NCI-H2081 (cell line): ENCODE data around the gene TMEM9.

Source experiments
- DNase-seq, 2 experiments: peaks; one replicate each; lab custom pipeline; 2025; lab: John Stamatoyannopoulos, UW

TMEM9 gene

GRCh38 chr1:201145132-201145531, 9.1 kb downstream of the TMEM9 start:
- no peak for DNase-seq

DNA sequence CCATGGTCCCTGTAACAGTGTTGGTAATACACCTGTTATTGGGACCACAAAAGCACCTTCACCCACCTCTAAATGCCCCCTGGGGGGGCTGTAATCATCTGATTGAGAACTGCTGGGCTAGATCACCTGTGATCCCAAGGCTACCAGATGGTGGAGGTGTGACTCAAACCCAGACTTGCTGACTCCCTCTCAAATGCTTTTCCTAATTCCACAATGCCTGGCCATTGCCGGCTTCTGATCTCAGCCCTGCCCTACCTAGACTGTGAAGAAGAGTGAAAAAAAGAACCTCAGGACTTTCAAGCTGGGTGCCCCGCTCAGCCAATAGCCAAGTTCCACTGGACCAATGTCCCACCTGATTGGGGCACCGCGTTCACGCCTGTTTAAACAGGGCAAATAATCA, 9.6 kb downstream of the TMEM9 start:
- DNase-seq, result no peak

DNA sequence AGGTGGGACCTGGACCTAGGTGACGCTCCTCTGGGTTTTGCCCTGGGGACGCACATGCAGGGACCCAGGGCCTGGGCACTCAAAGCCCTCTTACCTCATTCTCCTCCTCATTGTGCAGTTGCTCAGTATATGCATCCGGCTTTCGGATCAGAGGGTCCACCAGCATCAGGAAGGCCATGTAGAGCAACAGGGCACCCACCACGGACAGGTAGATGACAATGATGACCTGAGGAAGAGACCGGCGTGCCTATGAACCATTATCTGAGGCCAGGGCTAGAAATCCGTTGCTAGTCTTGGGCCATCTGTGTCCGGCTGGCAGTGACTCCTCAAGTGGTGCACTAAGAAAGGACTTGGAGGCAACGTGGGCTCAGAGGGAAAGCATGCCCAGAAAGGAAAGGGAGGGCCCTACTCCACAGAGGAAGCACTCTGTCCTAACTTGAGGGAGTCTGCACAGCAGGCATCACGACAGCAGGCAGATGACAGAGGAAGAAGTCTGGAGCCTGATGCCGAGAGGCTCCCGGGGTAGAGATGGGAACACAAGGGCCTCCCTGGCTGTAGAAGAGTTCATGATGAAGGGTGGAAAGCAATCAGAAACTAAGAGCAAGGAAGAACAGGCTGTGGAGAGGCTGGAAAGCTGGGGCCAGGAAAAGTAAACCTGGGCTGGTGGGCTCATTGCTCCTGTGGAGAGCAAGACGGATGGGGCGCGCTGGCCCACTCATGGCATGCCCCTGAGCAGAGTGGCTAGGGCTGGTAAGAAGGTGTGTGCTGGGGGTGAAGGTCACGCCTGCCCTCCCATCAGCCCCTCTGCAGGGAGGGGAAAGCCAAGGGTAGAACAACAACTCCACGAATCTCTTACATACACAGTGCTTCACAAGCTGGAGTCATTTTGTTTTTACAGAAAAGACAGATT, 10.3 kb downstream of the TMEM9 start:
- no peak for DNase-seq

DNA sequence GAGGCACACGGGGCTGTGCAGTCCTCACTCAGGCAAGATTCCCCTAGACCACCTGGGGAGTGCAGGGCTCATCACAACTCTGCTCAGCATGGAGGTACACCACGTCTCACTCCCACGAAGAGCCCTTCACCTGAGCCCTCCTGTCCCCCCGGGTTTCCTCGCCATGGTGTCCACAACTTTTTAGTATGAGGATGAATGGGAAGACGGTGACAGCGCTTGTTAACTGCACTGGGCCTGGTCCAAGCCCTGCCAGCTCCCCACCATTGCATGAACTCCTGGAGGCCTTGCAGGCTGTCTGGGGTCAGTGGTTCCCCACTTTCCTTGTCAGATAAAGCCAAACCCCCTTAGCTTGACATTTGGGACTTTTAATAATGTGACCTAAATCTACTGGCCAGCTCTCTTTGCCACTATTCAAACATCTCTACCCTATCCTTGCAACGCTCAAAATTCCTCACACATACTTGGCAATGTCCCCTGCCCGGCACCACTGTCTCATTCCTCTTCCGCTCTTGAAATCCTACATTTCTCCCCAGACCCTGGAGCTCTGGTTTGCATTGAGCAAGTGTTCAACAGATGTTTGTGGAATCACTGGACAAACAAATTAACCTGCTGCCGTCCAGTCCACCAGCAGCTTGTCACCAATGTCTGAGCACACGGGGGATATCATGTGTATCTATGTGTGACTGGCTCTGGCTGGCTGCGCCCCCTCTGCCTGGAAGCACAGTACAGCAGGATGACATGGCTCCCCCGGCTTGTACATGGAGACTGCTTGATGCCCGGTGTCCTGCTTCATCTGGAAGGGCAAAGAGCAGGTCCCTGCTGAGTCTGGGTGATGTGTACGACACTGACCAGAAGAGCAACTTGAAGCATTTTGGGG, 11.2 kb downstream of the TMEM9 start:
- no peak for DNase-seq

DNA sequence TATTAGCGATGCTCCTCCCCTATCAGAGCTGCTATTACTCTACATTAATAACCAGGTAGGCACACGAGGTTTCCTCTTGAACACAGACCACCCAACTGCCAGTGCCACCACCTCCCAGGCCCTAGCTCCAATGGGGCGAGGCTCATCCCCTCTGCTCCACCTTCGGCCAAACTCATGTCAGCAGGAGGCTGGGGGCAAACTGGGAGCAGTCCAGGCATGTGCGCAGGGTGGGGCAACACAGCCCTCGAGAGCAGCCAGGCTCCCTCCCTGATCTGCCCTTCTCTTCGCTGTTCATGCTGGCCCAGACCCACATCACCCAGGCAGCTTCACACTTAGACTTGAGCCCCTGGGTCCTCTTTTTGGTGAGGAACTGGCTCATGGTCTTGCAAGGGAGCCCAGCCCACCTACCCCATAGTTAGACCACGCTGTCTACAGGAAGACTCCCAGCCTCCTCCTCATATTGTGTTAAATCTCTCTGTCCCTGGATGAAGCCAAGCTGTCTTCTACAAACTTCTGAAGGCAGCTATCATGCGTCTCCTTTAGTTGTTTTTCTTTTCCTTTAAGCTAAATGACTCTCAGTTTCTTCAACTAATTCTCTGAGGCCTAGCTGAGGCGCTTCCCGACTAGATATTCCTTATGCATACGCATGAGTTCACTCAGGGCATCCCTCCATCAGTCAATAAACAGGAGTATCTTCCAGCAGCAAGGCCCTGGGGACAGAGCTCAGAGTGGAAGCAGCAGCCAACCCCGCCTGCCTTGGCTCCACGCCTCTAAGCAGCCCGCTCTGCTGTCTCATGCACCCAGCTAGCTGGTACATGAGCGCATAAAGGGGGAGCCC, 12.0 kb downstream of the TMEM9 start:
- DNase-seq, result no peak

GRCh38 chr1:201141418-201141817, 12.9 kb downstream of the TMEM9 start:
- no peak for DNase-seq

GRCh38 chr1:201140941-201141260, 13.4 kb downstream of the TMEM9 start:
- no peak for DNase-seq

- DNase-seq, result no peak
These were observed 13.9 kb downstream of the TMEM9 start for GRCh38 chr1:201140235-201140940.

- DNase-seq, result no peak
These were observed 14.5 kb downstream of the TMEM9 start for GRCh38 chr1:201139756-201140155.

GRCh38 chr1:201139306-201139705, 15.0 kb downstream of the TMEM9 start:
- DNase-seq, result no peak

GRCh38 chr1:201138311-201138840, 15.9 kb downstream of the TMEM9 start:
- DNase-seq, result no peak

- DNase-seq, result no peak
These were observed 16.5 kb downstream of the TMEM9 start for GRCh38 chr1:201137579-201138310.

DNA sequence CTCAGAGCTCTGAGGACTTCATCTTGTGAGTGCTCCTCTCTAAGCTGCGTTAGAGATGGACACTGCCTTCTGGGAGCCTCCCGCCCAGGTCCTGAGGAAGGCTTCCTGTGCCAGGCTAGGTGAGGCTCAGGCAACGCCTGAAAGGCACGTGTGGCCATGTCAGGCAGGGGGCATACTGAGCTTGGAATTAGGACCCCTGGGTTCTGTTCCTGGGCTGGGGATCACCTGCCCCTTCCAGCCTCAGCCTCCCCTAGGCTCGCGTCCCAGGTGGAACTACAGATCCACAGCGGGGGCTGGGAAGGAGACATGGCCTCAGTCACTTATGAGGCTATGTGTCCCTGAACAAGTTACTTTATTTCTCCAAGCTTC, 17.3 kb downstream of the TMEM9 start:
- no peak for DNase-seq

DNA sequence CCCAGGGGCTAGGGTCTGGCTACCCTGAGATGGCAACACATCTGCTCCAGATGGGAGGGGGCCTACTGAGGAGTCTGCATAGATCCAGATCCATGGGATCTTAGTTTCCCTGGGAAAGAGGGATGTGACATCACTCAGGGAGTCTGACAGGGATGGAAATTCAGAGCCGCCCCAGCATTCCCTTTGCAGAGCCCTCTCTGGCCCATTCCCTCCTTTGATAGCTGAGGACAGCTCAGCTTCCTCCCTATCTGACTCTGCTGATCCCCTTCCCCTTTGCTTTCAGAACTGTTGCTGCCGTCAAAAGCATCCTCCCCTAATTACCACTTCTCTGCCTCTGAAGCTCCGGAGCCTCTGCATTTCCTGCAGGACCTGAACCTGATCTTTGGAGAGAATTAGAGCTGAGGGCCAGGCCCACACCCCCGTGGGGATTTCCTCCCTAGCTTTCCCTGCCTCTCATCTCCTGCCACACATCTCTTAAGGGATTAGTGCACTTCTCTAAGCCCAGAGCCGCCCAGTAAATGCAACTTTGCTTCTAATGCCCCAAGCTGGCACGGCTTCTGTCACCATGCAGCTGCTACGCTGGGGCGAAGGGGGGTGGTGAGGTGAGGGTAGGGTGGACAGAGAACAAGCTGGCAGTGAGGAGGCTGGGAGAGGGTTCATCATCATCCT, 17.8 kb downstream of the TMEM9 start:
- no peak for DNase-seq

- DNase-seq, result no peak
These were observed 19.9 kb downstream of the TMEM9 start for GRCh38 chr1:201134405-201134804.

- DNase-seq, result no peak
These were observed 22.9 kb downstream of the TMEM9 start for GRCh38 chr1:201131398-201131797.

- no peak for DNase-seq
These were observed 25.3 kb downstream of the TMEM9 start for GRCh38 chr1:201128962-201129361.

DNA sequence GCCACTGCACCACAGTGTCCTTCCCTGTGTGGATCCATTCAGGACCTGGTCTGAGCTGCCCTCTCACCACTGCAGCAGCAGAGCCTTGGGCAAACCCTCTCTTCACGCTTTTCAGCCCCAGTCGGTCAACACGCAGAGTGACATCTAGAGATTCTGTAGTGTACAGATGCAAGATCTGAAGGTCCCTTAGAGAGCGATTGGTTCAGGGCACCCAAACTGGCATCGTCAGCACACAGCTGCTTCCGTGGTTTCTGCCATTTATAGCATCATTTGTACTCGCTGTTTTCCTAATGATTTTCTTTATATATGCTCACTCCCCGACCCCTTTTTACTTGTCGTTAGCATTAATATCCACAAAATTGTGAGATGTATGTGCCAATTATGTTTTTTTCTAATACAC, 25.8 kb downstream of the TMEM9 start:
- DNase-seq, result no peak

GRCh38 chr1:201127755-201128455, 26.4 kb downstream of the TMEM9 start:
- no peak for DNase-seq
